Neural cell (in vitro differentiated cells): Measurements from ENCODE around the gene C1QTNF4. TPM values are rescaled to one million over a fixed set of nuclear protein-coding genes. Genes with fewer than 3 reads are reported as not detected.

Experiments
- H2AFZ ChIP-seq: fragments of 200-600, 300-800 bp; sonication (generic), shearing (Covaris generic); 2 replicates; pipeline ENCODE4 v1.6.0; 2014; ENCODE audit warnings: low read depth, mild to moderate bottlenecking, antibody characterized with exemption, low read length, moderate library complexity
- H3F3A ChIP-seq: fragments of 200-600 bp; shearing (Covaris generic); 2 replicates; pipeline ENCODE4 v1.6.1; 2016; ENCODE audit warnings: mild to moderate bottlenecking, moderate library complexity, mixed read lengths, antibody characterized with exemption, low read length; ENCODE audit not compliant: insufficient read depth, poor library complexity, severe bottlenecking
- H3K27ac ChIP-seq: fragments of 200-600, 300-800 bp; sonication (generic), shearing (Covaris generic); 2 replicates; pipeline ENCODE4 v1.5.1; 2014; ENCODE audit warnings: mild to moderate bottlenecking, low read length, moderate library complexity
- H3K27me3 ChIP-seq: fragments of 300-800, 200-600 bp; sonication (generic), shearing (Covaris generic); 2 replicates; pipeline ENCODE4 v1.6.0; 2014; ENCODE audit warnings: mild to moderate bottlenecking, low read depth, low read length, moderate library complexity; ENCODE audit not compliant: insufficient read depth
- H3K36me3 ChIP-seq: fragments of 300-800, 200-600 bp; sonication (generic), shearing (Covaris generic); 2 replicates; pipeline ENCODE4 v1.5.1; 2014; ENCODE audit warnings: mild to moderate bottlenecking, antibody characterized with exemption, low read length, moderate library complexity; ENCODE audit not compliant: insufficient read depth
- H3K4me2 ChIP-seq: fragments of 300-800, 200-600 bp; sonication (generic), shearing (Covaris generic); 2 replicates; pipeline ENCODE4 v1.6.0; 2014; ENCODE audit warnings: mild to moderate bottlenecking, low read length
- H3K4me3 ChIP-seq: fragments of 300-800, 200-600 bp; sonication (generic), shearing (Covaris generic); 2 replicates; pipeline ENCODE4 v1.5.1; 2014; ENCODE audit warnings: mild to moderate bottlenecking, low read length, moderate library complexity
- H3K79me2 ChIP-seq: fragments of 200-600 bp; shearing (Covaris generic); replicated peaks from 2 replicates; pipeline ENCODE4 v1.6.0; 2014; ENCODE audit warnings: mild to moderate bottlenecking, low read length, moderate library complexity; ENCODE audit not compliant: insufficient read depth
- H3K9ac ChIP-seq: fragments of 300-800, 200-600 bp; sonication (generic), shearing (Covaris generic); 2 replicates; pipeline ENCODE4 v1.6.1; 2016; ENCODE audit warnings: mild to moderate bottlenecking, low read length, mixed read lengths
- H3K9me2 ChIP-seq: fragments of 200-600 bp; shearing (Covaris generic); 2 replicates; pipeline ENCODE4 v1.6.1; 2016; ENCODE audit warnings: mild to moderate bottlenecking, low read length, mixed read lengths; ENCODE audit not compliant: insufficient read depth
- H3K9me3 ChIP-seq: fragments of 200-600, 300-800 bp; sonication (generic), shearing (Covaris generic); 2 replicates; pipeline ENCODE4 v1.6.1; 2016; ENCODE audit warnings: mild to moderate bottlenecking, mixed run types, low read length, moderate library complexity, mixed read lengths
- H4K20me1 ChIP-seq: fragments of 200-600 bp; shearing (Covaris generic); 2 replicates; pipeline ENCODE4 v1.6.1; 2016; ENCODE audit warnings: mild to moderate bottlenecking, mixed run types; ENCODE audit not compliant: insufficient read depth
- CTCF ChIP-seq: fragments of 450-650 bp; IDR thresholded peaks from 2 replicates; pipeline ENCODE4 v1.5.1; 2014; ENCODE audit warnings: antibody characterized with exemption, mild to moderate bottlenecking, moderate library complexity; ENCODE audit not compliant: poor library complexity, severe bottlenecking
- EP300 ChIP-seq: fragments of 450-650 bp; conservative IDR thresholded peaks from 2 replicates; pipeline ENCODE4 v1.6.1; 2014; ENCODE audit warnings: antibody characterized with exemption, mild to moderate bottlenecking, moderate library complexity; ENCODE audit not compliant: poor library complexity, severe bottlenecking
- EZH2 ChIP-seq: fragments of 200-600, 300-800 bp; shearing (Covaris generic), sonication (generic); IDR thresholded peaks from 2 replicates; pipeline ENCODE4 v1.6.1; 2014; ENCODE audit warnings: antibody characterized with exemption, low read length, borderline replicate concordance, mild to moderate bottlenecking; ENCODE audit not compliant: insufficient read depth, poor library complexity, severe bottlenecking
- MXI1 ChIP-seq: fragments of 450-650 bp; conservative IDR thresholded peaks from 2 replicates; pipeline ENCODE4 v1.6.1; 2014; ENCODE audit warnings: antibody characterized with exemption, mild to moderate bottlenecking; ENCODE audit not compliant: poor library complexity, severe bottlenecking
- POLR2AphosphoS5 ChIP-seq: IDR thresholded peaks from 2 replicates; pipeline ENCODE4 v1.6.1; 2012
- RAD21 ChIP-seq: fragments of 450-650 bp; conservative IDR thresholded peaks from 2 replicates; pipeline ENCODE4 v1.6.1; 2014; ENCODE audit warnings: antibody characterized with exemption, mild to moderate bottlenecking, moderate library complexity
- SMC3 ChIP-seq: fragments of 450-650 bp; conservative IDR thresholded peaks from 2 replicates; pipeline ENCODE4 v1.6.1; 2014; ENCODE audit warnings: antibody characterized with exemption, mild to moderate bottlenecking, moderate library complexity; ENCODE audit not compliant: poor library complexity
- TAF1 ChIP-seq: IDR thresholded peaks from 2 replicates; pipeline ENCODE4 v1.6.1; 2012; ENCODE audit warnings: low read depth
- polyA plus RNA-seq: library from polyadenylated mRNA; depleted of rRNA; stranded (reverse); fragments of >200 nt; gene quantifications from 2 replicates; pipeline ENCODE4 v1.2.3, GENCODE V29; 2014
- TF ChIP-seq, protein P1 (sequence below): IDR thresholded peaks from 2 replicates; pipeline ENCODE4 v1.6.1; 2012; ENCODE audit warnings: borderline replicate concordance

C1QTNF4 gene
- polyA plus RNA-seq, 1 donor from 2014 or later: 16.4 TPM

- Histone ChIP-seq H3K9ac (no peak overlapping the region), H3K27ac (no peak overlapping the region), H3K9me3 (no peaks in the 10 kb centered on the region), H3K4me3 (no peak overlapping the region), H4K20me1 (no peaks in the 10 kb centered on the region), H3K4me2 (no peak overlapping the region), H2AFZ (no peak overlapping the region), H3K9me2 (no peaks in the 10 kb centered on the region), H3K36me3 (no peaks in the 10 kb centered on the region), H3K79me2 (no peaks in the 10 kb centered on the region), H3F3A (no peaks in the 10 kb centered on the region), H3K27me3 (no peaks in the 10 kb centered on the region)
- TF ChIP-seq EZH2 (no peak), EP300 (no peak), SMC3 (no peak), CTCF (no peak), RAD21 (no peak), POLR2AphosphoS5 (no peak), TAF1 (no peak), MXI1 (no peak)
- TF ChIP-seq, protein P1, sequence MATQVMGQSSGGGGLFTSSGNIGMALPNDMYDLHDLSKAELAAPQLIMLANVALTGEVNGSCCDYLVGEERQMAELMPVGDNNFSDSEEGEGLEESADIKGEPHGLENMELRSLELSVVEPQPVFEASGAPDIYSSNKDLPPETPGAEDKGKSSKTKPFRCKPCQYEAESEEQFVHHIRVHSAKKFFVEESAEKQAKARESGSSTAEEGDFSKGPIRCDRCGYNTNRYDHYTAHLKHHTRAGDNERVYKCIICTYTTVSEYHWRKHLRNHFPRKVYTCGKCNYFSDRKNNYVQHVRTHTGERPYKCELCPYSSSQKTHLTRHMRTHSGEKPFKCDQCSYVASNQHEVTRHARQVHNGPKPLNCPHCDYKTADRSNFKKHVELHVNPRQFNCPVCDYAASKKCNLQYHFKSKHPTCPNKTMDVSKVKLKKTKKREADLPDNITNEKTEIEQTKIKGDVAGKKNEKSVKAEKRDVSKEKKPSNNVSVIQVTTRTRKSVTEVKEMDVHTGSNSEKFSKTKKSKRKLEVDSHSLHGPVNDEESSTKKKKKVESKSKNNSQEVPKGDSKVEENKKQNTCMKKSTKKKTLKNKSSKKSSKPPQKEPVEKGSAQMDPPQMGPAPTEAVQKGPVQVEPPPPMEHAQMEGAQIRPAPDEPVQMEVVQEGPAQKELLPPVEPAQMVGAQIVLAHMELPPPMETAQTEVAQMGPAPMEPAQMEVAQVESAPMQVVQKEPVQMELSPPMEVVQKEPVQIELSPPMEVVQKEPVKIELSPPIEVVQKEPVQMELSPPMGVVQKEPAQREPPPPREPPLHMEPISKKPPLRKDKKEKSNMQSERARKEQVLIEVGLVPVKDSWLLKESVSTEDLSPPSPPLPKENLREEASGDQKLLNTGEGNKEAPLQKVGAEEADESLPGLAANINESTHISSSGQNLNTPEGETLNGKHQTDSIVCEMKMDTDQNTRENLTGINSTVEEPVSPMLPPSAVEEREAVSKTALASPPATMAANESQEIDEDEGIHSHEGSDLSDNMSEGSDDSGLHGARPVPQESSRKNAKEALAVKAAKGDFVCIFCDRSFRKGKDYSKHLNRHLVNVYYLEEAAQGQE: no peak
Measured at GRCh38 chr11:47603295-47603694, 9.1 kb upstream of the C1QTNF4 start.

GRCh38 chr11:47599902-47600301 is 5.7 kb upstream of the C1QTNF4 start:
- TF ChIP-seq EP300 (no peak), EZH2 (no peak)
- TF ChIP-seq, protein P1: no peak
- Histone ChIP-seq H3K79me2 (no peaks in the 10 kb centered on the region), H3K9ac (no peak overlapping the region), H3K4me3 (no peak overlapping the region), H3K27ac (no peak overlapping the region), H4K20me1 (no peaks in the 10 kb centered on the region), H3K9me2 (no peaks in the 10 kb centered on the region), H3K9me3 (no peaks in the 10 kb centered on the region), H2AFZ (no peak overlapping the region), H3K36me3 (no peaks in the 10 kb centered on the region), H3F3A (no peaks in the 10 kb centered on the region), H3K4me2 (no peak overlapping the region), H3K27me3 (no peaks in the 10 kb centered on the region)
